ENCODE data around the gene CASK.

Gene CASK

DNA sequence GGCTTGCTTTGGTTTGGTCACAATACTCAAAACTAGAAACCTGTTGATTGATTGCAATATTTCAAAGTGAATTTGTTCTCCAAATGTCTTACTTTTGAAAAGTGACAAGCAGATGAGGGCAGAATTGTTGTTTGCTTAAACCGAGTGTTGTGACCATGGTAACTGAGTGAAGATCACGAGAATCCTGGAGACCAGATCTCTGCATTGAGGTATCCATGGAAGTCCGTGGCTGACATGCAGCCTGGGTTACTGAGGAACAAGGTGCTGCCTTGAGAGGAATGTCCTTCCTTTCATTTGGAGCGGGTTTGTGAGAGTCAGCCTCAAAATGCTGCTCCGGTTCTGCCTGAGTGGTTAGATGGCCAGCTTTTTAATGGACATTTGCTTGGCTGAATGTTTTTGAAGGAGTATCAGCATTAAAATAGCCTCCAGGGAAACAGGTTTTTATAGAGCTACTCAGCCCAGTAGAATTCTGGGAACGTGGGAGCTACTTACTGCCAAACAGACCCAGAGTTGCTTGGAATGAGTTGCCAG, 444.9 kb downstream of the CASK start:
- no peaks in the 10 kb centered on the region for H3K27me3 ChIP-seq (ENCODE audit: low read depth, low read length)
- H3K27ac ChIP-seq (ENCODE audit: low read length) = no peak overlapping the region
- H3K9me3 ChIP-seq (ENCODE audit: control insufficient read depth in 1 of 2, low read length in 2 of 2) = peaks cover 0 to 2% of the 10 kb centered on the region in 2 donors
- H3K4me1 ChIP-seq (ENCODE audit: control insufficient read depth in 1 of 2, insufficient read depth in 2 of 2, low read length in 2 of 2) = peaks cover 0 to 3% of the 10 kb centered on the region in 2 donors
- no peak overlapping the region for H3K4me3 ChIP-seq (ENCODE audit: low read depth in 1 of 2, low read length in 2 of 2)
- no peaks in the 10 kb centered on the region for H3K36me3 ChIP-seq (ENCODE audit: control insufficient read depth in 1 of 2, insufficient read depth in 2 of 2, low read length in 2 of 2)

GRCh38 chrX:41475591-41476241, 447.6 kb downstream of the CASK start:
- H3K4me3 ChIP-seq (ENCODE audit: low read depth in 1 of 2, low read length in 2 of 2) = no peak overlapping the region
- peaks cover 0 to 3% of the 10 kb centered on the region in 2 donors for H3K4me1 ChIP-seq (ENCODE audit: control insufficient read depth in 1 of 2, insufficient read depth in 2 of 2, low read length in 2 of 2)
- H3K36me3 ChIP-seq (ENCODE audit: control insufficient read depth in 1 of 2, insufficient read depth in 2 of 2, low read length in 2 of 2) = no peaks in the 10 kb centered on the region
- H3K9me3 ChIP-seq (ENCODE audit: control insufficient read depth in 1 of 2, low read length in 2 of 2) = peaks cover 0 to 2% of the 10 kb centered on the region in 2 donors
- H3K27me3 ChIP-seq (ENCODE audit: low read depth, low read length) = no peaks in the 10 kb centered on the region
- no peak overlapping the region for H3K27ac ChIP-seq (ENCODE audit: low read length)

DNA sequence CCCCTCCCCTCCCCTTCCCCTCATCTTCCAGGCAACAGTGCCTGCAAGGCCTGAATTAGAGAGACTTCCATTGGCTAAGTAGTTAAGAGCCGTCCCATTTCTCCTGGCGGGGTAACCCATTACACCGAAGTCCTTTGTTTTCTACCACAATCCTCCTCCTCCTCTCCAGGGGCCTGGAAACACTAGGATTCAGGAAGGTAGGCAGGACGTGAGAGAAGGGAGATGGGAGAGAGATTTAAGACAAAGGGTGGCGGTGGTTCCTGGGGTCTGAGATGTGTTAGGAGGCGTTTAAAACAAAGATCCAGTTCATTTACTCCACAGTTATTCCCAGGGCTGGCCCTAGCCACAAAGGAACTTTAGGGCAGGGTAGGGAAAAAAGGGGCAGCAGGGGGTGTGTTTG, 448.2 kb downstream of the CASK start:
- Histone ChIP-seq H3K4me3 (ENCODE audit: low read depth in 1 of 2, low read length in 2 of 2) (no peak overlapping the region), H3K27ac (ENCODE audit: low read length) (no peak overlapping the region), H3K27me3 (ENCODE audit: low read depth, low read length) (no peaks in the 10 kb centered on the region), H3K36me3 (ENCODE audit: control insufficient read depth in 1 of 2, insufficient read depth in 2 of 2, low read length in 2 of 2) (no peaks in the 10 kb centered on the region), H3K4me1 (ENCODE audit: control insufficient read depth in 1 of 2, insufficient read depth in 2 of 2, low read length in 2 of 2) (peaks cover 0 to 3% of the 10 kb centered on the region in 2 donors), H3K9me3 (ENCODE audit: control insufficient read depth in 1 of 2, low read length in 2 of 2) (no peaks in the 10 kb centered on the region)

GRCh38 chrX:41474726-41475100, 448.6 kb downstream of the CASK start:
- no peaks in the 10 kb centered on the region for H3K27me3 ChIP-seq (ENCODE audit: low read depth, low read length)
- H3K9me3 ChIP-seq (ENCODE audit: control insufficient read depth in 1 of 2, low read length in 2 of 2) = no peaks in the 10 kb centered on the region
- no peak overlapping the region for H3K4me3 ChIP-seq (ENCODE audit: low read depth in 1 of 2, low read length in 2 of 2)
- no peak overlapping the region for H3K27ac ChIP-seq (ENCODE audit: low read length)
- H3K4me1 ChIP-seq (ENCODE audit: control insufficient read depth in 1 of 2, insufficient read depth in 2 of 2, low read length in 2 of 2) = peaks cover 0 to 3% of the 10 kb centered on the region in 2 donors
- H3K36me3 ChIP-seq (ENCODE audit: control insufficient read depth in 1 of 2, insufficient read depth in 2 of 2, low read length in 2 of 2) = no peaks in the 10 kb centered on the region

DNA sequence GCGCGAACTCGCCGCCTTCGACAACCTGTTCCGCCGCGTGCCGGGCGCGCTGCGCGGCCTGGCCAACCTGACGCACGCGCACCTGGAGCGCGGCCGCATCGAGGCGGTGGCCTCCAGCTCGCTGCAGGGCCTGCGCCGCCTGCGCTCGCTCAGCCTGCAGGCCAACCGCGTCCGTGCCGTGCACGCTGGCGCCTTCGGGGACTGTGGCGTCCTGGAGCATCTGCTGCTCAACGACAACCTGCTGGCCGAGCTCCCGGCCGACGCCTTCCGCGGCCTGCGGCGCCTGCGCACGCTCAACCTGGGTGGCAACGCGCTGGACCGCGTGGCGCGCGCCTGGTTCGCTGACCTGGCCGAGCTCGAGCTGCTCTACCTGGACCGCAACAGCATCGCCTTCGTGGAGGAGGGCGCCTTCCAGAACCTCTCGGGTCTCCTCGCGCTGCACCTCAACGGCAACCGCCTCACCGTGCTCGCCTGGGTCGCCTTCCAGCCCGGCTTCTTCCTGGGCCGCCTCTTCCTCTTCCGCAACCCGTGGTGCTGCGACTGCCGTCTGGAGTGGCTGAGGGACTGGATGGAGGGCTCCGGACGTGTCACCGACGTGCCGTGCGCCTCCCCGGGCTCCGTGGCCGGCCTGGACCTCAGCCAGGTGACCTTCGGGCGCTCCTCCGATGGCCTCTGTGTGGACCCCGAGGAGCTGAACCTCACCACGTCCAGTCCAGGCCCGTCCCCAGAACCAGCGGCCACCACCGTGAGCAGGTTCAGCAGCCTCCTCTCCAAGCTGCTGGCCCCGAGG, 449.2 kb downstream of the CASK start:
- H3K9me3 ChIP-seq (ENCODE audit: control insufficient read depth in 1 of 2, low read length in 2 of 2) = no peaks in the 10 kb centered on the region
- H3K27me3 ChIP-seq (ENCODE audit: low read depth, low read length) = no peaks in the 10 kb centered on the region
- H3K36me3 ChIP-seq (ENCODE audit: control insufficient read depth in 1 of 2, insufficient read depth in 2 of 2, low read length in 2 of 2) = no peaks in the 10 kb centered on the region
- H3K4me3 ChIP-seq (ENCODE audit: low read depth in 1 of 2, low read length in 2 of 2) = no peak overlapping the region
- H3K27ac ChIP-seq (ENCODE audit: low read length) = no peak overlapping the region
- peaks cover 0 to 3% of the 10 kb centered on the region in 2 donors for H3K4me1 ChIP-seq (ENCODE audit: control insufficient read depth in 1 of 2, insufficient read depth in 2 of 2, low read length in 2 of 2)

DNA sequence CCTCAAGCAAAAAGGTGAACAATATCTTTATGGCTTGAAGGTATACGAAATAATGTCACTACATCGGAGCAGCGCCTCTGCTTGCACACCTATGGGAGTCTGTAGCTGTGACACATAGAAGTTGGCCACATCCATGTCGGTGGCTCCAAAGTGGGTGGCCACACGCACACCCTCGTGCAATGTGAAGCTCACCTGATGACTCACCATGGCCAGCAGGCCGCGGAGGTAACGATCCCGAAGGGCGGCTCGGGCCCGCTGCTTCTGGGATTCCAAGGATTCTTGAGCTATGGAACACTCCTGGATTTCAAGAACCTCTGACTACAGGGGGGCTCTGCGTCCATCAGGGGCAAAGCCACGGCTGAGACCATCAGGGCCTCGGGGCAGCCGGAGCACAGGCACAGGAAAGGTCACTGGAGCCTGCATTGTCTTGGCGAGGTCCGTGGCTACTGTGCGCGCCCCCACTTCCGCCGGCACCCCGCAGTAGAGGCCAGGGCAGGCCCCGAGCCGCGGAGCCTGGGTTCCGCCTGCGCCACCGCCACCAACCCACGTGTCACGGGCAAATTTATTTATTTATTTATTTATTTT, 451.0 kb downstream of the CASK start:
- Histone ChIP-seq H3K27ac (ENCODE audit: low read length) (no peak overlapping the region), H3K4me1 (ENCODE audit: control insufficient read depth in 1 of 2, insufficient read depth in 2 of 2, low read length in 2 of 2) (peaks cover 0 to 3% of the 10 kb centered on the region in 2 donors), H3K9me3 (ENCODE audit: control insufficient read depth in 1 of 2, low read length in 2 of 2) (no peaks in the 10 kb centered on the region), H3K27me3 (ENCODE audit: low read depth, low read length) (no peaks in the 10 kb centered on the region), H3K4me3 (ENCODE audit: low read depth in 1 of 2, low read length in 2 of 2) (no peak overlapping the region), H3K36me3 (ENCODE audit: control insufficient read depth in 1 of 2, insufficient read depth in 2 of 2, low read length in 2 of 2) (no peaks in the 10 kb centered on the region)

GRCh38 chrX:41471786-41472185, 451.6 kb downstream of the CASK start:
- Histone ChIP-seq H3K4me1 (ENCODE audit: control insufficient read depth in 1 of 2, insufficient read depth in 2 of 2, low read length in 2 of 2) (peaks cover 0 to 3% of the 10 kb centered on the region in 2 donors), H3K9me3 (ENCODE audit: control insufficient read depth in 1 of 2, low read length in 2 of 2) (no peaks in the 10 kb centered on the region), H3K36me3 (ENCODE audit: control insufficient read depth in 1 of 2, insufficient read depth in 2 of 2, low read length in 2 of 2) (no peaks in the 10 kb centered on the region), H3K4me3 (ENCODE audit: low read depth in 1 of 2, low read length in 2 of 2) (no peak overlapping the region), H3K27ac (ENCODE audit: low read length) (no peak overlapping the region), H3K27me3 (ENCODE audit: low read depth, low read length) (no peaks in the 10 kb centered on the region)

DNA sequence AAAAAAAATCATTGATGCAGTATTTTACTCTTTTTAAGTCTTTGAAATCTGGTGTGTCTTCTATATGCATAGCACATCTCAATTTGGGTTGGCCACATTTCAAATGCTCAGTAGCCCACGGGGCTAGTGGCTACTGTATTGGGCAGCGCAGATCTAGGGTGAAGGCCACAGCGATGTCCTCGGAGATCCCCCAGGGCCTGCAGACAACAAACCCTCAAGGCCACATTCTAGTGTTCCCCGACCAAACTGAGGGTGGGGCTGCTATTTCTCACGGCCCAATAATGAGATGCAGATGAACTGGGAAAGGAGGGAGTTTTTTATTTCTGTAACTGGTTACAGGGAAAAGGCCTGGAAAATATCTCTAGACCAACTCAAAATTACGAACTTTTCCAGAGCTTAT, 452.6 kb downstream of the CASK start:
- H3K36me3 ChIP-seq (ENCODE audit: control insufficient read depth in 1 of 2, insufficient read depth in 2 of 2, low read length in 2 of 2) = no peaks in the 10 kb centered on the region
- H3K27me3 ChIP-seq (ENCODE audit: low read depth, low read length) = no peaks in the 10 kb centered on the region
- no peaks in the 10 kb centered on the region for H3K4me1 ChIP-seq (ENCODE audit: control insufficient read depth in 1 of 2, insufficient read depth in 2 of 2, low read length in 2 of 2)
- no peaks in the 10 kb centered on the region for H3K9me3 ChIP-seq (ENCODE audit: control insufficient read depth in 1 of 2, low read length in 2 of 2)
- no peak overlapping the region for H3K4me3 ChIP-seq (ENCODE audit: low read depth in 1 of 2, low read length in 2 of 2)
- H3K27ac ChIP-seq (ENCODE audit: low read length) = no peak overlapping the region

- no peaks in the 10 kb centered on the region for H3K9me3 ChIP-seq (ENCODE audit: control insufficient read depth in 1 of 2, low read length in 2 of 2)
- no peak overlapping the region for H3K4me3 ChIP-seq (ENCODE audit: low read depth in 1 of 2, low read length in 2 of 2)
- H3K27ac ChIP-seq (ENCODE audit: low read length) = no peak overlapping the region
- H3K4me1 ChIP-seq (ENCODE audit: control insufficient read depth in 1 of 2, insufficient read depth in 2 of 2, low read length in 2 of 2) = no peaks in the 10 kb centered on the region
- no peaks in the 10 kb centered on the region for H3K27me3 ChIP-seq (ENCODE audit: low read depth, low read length)
- H3K36me3 ChIP-seq (ENCODE audit: control insufficient read depth in 1 of 2, insufficient read depth in 2 of 2, low read length in 2 of 2) = no peaks in the 10 kb centered on the region
Observed at GRCh38 chrX:41468647-41469323, 454.6 kb downstream of the CASK start.

Data from muscle layer of duodenum (tissue), 2 donors.